ENCODE data around the gene SRSF2.
"Not testable (repeated sequence)": the region's sequence is repeated elsewhere in the genome, so short reads cannot be mapped to it uniquely, and the experiment has no call there.

The SRSF2 gene

DNA sequence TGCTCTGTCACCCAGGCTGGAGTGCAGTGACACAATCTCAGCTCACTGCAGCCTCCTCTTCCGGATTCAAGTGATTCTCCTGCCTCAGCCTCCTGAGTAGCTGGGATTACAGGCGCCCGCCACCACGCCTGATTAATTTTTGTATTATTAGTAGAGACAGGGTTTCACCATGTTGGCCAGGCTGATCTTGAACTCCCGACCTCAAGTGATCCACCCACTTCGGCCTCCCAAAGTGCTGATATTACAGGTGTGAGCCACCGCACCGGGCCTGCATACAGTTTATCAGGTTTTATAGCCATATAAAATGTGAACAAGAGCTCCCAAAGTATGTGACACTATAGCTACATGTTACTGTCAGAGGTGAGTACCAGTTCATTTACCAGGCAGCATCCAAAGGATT, 14.2 kb downstream of the SRSF2 start:
- not testable (repeated sequence) for FAIRE-seq; DNase-seq (ENCODE audit: extremely low spot score, insufficient read length, low read depth)

DNA sequence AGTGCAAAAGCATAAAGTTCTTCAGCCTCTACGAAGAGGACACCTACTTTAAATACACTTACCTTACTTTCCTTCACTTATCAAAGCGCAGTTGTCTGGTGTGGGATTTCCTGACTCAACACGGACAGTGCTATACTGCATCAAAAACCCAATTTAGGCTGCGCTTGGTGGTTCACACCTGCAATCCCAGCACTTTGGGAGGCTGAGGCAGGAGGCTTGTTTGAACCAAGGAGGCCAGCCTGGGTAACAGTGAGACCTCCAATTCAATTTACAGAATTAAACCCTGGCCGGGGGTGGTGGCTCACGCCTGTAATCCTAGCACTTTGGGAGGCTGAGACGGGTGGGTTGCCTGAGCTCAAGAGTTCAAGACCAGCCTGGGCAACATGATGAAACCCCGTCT, 14.9 kb downstream of the SRSF2 start:
- FAIRE-seq (no peak), DNase-seq (ENCODE audit: extremely low spot score, insufficient read length, low read depth) (no peak)

DNA sequence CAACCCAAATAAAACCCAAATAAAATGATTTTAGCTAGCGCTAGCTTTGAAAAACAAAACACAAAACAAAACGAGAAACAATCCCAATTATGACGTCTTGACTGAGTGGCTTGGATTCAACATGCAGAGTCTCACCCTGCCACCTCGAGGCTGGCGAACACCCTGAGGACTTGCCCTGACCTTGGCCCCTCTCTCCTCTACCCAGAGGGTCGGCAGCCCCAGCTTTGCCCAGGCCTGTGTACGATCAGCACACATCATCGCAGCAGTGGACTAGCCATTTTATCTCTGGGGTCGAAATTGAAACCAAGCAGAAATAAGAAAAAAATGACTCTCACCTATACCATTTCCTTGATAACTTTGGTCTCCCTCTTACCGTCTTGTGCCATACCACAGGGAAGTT, 15.7 kb downstream of the SRSF2 start:
- DNase-seq (ENCODE audit: extremely low spot score, insufficient read length, low read depth) (no peak), FAIRE-seq (no peak)

DNA sequence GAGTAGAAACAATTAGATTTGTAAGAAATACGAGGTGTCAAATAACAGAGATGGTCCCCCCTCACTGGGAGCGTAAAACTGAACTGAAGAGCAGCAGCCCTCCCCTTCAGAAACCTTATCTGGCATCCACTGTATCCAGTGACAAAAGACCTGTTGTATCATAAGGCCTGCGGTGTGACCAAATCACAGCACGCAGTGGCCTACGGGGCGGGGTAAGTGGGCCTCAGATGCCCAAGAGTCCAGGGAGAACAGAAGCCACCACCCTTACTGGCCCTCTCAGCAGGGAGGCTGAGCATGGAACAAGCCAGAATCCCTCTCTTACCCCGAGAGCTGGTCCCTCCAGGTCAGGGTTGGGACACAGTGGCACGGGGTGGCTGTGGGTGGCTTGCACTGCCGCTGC, 16.2 kb downstream of the SRSF2 start:
- FAIRE-seq (no peak), DNase-seq (ENCODE audit: extremely low spot score, insufficient read length, low read depth) (no peak)

DNA sequence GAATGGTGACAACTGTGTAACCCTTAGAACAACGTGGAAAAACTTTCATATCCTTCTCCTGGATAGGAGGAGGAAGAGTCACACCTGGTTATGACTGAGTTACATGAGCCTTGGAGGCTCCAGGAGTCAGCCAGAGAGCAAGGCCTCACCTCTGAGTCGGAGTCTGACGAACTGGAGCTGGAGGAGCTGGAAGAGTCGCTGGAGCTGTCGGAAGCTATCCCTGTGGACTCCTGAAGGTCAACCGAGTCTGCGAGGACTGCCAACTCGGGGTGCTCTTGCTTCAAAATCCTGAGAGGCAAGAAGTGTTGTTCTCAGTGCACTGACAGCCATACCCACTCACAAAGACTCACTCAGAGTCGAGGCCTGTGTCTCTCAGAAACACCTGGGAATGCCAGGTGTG, 16.9 kb downstream of the SRSF2 start:
- FAIRE-seq: no peak

DNA sequence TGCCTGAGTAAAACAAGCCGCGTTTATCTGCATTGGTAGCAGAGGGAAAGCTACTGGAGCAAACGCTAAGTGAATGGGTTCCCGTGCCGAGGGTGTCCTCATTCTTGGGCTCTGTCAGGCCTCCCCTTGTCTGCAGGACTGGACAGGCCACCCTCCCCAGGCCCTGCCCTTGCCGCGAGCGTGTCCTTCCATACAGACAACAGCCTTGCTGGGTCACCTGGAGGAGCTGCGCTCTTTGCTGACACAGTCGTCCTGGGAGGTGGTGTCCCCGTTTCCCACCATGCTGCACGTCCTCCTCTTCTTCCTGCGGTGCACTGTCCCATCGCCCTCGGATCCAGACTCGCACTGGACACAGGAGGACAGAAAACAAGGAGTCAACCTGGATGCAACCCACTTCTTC, 18.6 kb downstream of the SRSF2 start:
- no peak for DNase-seq (ENCODE audit: extremely low spot score, insufficient read length, low read depth)
- FAIRE-seq: no peak

More for the DNA sequence above, 16.9 kb downstream of the SRSF2 start:
- DNase-seq (ENCODE audit: extremely low spot score, insufficient read length, low read depth): no peak

DNA sequence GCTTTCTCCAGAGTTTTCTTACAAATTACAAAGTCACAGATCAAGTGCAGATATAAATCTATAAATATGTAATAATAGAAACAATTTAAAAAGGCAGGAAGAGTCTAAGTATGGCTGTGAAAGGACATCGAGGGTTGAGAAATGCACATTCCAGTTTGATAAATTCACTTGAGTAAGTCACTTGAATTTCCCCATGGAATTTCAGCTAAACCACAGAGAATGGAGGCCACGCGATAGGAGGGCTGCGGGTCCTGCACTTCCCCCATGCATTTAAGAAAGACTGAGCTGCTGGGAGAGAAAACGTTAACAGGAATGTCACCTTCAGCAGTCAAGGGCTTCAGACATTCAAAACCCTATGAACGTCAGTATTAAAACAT, 20.3 kb downstream of the SRSF2 start:
- DNase-seq (ENCODE audit: extremely low spot score, insufficient read length, low read depth): no peak
- FAIRE-seq: no peak

DNA sequence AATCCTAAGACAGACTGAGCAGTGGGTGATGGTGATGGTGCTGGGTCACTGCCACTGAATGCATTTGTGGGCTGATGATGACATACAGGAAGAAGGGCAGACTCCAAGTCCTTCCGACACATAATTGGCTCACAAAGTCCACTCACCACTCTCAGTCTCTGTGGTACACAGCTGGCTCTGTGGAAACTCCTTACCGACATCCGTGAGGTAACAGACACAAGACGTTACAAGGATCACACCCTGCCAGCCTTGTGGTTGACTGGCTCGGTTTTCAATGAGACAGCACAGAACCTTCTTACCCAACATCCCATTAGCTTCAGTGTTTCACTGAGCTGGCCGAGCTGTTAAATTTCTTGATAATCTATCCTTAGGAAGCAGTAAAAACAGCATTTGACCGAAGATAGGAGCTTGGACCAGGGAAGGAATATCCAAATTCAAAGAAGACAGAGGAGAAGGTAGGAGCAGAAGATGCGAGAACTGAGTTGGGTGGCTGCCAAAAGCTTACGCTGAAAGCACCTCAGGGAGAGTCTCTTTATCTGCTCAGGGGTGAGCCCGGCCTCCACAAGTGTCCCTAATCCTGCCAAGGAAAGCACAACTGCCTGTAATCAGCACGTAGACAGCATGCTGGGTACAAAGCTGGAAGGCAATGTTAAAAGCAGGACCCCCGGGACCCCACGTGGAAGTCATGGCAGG, 20.8 kb downstream of the SRSF2 start:
- no peak for DNase-seq (ENCODE audit: extremely low spot score, insufficient read length, low read depth)
- no peak for FAIRE-seq

DNA sequence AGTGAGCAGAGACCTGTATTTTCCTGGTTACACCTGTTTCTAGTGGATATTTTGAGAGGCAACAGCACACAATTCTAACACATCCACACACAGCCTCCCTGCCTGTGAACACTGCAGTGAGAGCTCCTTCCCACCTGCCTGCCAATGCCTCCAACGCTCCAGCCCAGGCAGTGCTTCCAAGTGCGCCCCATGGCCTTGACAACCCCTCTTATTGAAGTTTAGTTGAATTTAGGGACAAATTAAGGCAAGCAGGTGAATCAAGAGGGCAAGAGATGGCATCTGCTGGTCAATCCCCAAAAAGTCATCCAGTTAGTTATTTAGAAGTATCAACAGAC, 21.7 kb downstream of the SRSF2 start:
- FAIRE-seq (no peak), DNase-seq (ENCODE audit: extremely low spot score, insufficient read length, low read depth) (no peak)

DNA sequence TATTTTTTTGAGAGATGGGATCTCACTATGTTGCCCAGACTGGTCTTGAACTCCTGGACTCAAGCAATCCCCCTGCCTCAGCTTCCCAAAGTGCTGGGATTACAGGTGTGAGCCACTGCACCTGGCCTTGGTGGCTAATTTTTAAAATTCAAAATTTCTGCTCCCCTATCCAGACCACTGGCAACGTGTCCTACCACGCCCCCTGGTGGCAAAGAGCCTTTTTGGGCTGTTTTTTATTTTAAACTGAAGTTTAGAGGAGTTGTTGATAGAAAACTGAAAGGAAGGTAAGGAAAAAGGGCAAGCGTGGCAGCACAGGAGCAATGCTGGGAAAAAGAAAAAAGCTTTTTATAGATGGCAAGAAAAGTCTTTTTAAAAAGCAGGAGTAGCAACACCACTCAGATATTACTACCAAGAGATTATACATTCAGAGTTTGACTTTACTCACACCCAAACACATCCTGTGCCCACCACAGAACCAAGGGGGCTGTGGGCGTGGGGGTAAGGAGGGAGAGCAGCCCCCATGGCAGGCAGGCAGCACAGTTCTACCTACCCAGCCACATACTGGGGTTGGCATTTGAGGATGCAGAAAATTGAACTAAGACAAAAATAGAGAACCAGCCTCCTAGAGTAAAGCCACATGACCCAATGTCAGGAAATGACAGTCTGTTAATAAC, 22.2 kb downstream of the SRSF2 start:
- DNase-seq (ENCODE audit: extremely low spot score, insufficient read length, low read depth) (no peak), FAIRE-seq (peak; percentile 69)

DNA sequence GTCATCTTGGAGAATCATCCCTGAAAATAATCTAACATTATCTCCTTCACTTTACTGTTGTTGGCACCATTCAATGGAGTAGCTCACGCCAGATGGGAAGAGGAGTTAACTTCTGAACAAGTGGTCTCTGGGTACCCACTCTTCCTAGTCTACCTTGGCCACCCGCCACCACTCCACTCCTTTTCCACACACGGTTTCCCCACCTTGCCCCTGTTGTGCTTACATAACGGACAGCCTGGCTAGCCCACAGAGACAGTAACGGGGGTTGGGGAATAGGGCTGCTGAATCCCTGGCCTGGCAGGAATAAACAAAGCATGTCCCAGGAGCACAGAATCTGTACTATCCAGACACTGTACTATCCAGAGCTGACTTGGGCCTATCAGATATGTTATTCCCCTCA, 22.8 kb downstream of the SRSF2 start:
- FAIRE-seq: no peak
- DNase-seq (ENCODE audit: extremely low spot score, insufficient read length, low read depth): no peak

DNA sequence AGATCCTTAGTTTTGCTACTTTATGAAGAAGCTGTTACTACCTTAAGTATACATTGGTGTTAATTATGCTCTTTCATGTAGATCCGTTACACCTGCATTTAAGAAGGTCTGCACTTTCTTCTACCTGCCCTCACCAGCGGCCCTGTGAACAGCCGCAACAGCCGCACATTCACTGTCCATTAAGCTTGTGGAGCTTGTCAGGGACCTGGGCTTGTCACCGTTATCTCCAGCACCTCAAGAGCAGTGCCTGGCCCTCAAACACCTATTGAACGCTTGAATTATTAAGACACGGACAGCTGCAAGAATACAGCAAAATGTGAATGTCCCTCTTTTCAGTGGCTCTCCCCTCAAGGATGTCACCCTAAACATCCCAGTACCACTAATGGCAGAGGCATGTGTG, 23.4 kb downstream of the SRSF2 start:
- FAIRE-seq (no peak), DNase-seq (ENCODE audit: extremely low spot score, insufficient read length, low read depth) (no peak)

DNA sequence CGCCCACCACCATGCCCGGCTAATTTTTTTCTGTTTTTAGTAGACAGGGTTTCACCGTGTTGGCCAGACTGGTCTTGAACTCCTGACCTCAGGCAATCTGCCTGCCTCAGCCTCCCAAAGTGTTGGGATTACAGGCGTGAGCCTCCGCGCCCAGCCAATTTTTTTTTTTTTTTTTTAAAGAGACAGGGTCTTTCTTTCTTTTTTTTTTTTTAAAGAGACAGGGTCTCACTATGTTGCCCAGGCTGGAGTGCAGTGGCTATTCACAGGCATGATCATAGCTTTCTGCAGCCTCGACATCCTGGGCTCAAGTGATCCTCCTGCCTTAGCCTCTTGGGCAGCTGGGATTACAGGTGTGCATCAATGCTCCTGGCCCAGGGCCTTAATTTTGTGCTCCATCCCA, 24.8 kb downstream of the SRSF2 start:
- DNase-seq (ENCODE audit: extremely low spot score, insufficient read length, low read depth); FAIRE-seq: not testable (repeated sequence)

DNA sequence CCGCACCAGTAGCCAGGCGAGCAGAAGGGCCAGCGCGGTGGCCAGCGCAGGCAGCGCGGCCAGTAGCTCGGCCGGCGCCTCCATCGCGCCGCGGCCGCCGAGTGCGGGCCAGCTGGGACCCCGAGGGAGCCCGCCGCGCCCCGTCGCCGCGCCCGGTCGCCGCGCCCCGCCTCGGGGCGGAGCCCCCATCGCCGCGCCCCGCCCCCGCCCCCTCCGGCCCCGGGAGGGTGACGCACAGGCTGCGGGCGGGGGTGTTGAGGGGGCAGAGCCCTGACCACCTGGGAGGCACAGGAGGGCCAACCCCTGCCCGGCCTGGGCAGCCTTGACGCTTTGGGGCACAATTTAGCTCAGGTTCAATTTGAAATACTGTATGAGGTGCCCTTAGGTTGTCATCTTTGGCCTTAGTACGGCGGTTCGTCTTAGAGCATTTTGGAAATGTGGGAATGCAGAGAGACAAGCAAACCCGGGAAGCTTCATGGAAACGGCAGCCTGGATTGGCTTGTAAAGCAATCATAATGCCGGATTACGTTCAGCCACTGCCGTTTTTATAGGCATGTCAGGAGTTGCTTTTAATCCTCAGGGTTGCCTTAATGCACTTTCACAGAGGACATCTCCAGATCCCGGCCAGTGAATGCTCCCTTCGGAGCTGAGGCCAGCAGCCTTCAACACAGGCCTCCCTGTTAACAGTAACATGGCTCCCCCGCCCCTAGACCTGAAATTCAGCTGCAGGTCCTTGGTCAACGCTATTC, 26.1 kb downstream of the SRSF2 start, which contains the start of gene MXRA7:
TSS of gene MXRA7 (minus strand) at position 103 of the 749 bp plus-strand sequence. CDS start at position 84, 19 bp downstream.
- no peak for FAIRE-seq
- peak; percentile 67 for DNase-seq (ENCODE audit: extremely low spot score, insufficient read length, low read depth)

DNA sequence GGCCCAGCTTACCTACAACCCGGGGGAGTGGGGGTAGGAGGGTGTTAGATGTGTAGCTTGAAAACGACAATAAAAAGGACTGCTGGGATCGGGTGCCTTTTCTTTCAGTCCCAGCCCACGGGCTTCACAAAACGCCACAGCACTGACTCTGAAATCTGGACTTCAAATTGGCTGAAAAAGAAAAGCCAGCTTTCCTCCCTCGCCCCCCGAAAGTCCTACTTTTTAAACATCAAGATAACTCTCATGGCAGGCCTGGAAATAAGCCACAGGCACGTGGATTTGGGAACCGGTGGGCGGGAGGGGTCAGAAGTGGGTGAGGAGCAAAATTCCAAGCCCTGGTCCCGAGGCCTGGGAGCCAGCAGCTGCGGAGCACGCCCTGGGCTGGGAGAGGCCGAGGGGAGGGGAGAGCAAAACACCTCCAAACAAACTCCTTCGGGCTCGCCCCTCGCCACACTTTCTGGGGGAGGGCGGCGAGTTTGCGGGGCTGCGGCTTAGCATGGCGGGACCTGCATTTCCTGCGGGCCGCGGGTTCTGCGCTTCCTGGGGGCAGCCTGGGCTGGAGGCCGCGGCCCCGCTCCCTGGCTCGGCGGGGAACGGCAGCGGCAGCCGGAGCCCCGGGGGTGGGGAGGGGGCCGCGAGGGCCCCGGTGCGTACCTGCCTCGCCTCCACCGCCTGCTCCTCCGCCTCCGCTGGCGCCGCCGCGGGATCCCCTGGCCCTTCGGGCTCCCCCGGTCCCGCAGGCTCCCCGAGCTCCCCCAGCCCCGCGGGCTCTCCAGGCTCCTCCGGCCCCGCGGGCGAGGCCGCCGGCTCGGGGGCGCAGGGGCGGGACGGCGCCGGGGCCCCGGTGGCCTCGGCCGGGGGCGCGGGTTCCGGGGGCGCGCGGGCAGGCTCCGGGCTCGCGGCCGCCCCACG, 26.9 kb downstream of the SRSF2 start:
- DNase-seq (ENCODE audit: extremely low spot score, insufficient read length, low read depth); FAIRE-seq: not testable (repeated sequence)

DNA sequence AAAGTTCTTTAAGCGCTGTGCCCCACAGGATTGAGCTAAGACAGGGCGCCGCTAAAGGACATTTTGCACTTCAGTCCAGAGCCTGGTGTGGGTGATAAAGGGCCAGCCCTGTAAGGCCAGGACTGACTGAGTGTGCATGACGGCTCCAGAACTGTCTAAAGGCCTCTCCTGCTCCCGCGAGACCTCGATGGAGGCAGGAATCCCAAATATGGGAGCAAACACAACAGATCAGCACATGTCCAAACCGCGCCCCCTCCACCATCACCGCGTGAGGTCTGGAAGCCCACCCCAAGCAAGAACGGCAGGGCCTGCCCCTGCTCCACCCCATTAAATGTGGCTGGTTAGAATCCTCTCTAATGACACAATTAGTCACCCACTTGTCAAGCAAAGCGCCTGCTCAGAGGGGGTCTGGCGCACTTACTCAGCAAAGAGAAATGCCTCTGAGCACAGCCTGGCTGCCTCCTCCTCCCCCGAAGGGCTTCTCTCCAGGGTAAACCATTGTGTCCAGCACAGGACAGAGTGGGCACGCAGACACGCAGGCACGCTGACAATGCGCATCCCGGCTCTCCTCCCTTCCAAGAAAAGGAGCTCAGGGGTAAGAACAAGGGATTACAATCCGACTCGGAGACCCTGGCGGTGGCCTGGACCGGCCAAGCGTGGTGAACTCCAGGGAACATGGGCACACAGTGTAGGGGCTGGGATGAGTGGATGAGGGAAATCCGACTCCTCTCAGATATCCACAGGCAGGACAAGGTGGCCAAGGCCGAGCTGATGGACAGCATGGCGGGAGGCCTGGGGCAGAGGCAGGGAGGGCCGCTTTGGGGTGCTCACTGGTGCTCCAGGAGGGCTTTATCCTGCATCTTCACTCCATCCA, 27.8 kb downstream of the SRSF2 start:
- DNase-seq (ENCODE audit: extremely low spot score, insufficient read length, low read depth): no peak
- FAIRE-seq: no peak

DNA sequence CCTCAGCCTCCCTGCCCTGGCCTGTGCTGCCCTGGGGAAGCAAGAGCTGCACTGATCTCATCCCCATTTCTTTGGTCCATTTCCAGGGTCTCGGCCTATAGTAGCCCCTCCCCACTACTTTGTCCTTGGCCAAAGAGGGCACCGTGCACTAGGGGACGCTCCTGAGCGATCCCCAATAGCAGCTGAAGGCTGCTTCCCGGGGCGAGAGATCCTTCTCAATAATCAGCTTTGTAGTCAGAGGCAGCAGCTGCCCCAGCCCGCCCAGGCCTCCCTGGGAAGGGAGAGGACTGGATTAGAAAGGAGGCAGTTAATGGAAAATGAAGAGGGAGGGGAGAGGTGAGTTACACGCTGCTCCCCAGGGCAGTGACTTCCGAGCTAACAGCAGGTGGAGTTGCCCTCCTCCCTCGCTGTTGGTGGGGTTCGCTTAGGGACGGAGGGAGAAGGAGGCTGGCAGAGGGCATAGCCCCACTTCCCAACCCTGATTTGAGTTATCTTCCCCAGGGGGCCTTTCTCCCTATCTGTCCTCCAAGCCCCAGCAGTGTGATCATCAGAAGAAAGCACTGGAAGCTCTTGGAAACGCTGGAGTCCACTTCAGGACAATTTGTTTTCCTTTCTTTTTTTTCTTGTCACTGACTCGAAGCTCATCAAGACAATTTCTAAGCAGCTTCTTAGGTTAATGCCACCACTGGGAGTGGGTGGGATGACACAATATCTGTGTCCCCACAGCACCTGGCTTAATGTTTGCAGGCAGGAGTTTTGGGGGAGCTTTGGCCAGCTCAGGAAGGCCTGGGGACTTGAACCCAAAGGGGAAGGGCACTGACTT, 28.9 kb downstream of the SRSF2 start:
- no peak for DNase-seq (ENCODE audit: extremely low spot score, insufficient read length, low read depth)
- no peak for FAIRE-seq

DNA sequence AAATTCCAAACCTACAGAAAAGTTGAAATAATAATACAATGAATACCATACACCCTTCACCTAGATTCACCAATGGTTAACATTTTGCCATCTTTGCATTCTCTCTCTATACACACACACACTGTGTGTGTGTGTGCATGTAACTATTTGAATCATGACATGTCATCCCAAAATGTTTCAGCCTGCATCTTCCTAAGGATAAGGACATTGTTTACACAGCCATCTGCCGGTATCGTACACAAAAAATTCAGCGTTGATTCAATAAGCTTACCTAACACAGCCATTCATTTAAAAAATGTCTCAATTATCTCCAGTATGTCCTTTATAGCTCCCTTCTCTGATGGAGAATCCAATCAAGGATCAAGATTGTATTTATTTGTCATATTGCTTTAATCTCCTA, 30.3 kb downstream of the SRSF2 start:
- no peak for DNase-seq (ENCODE audit: extremely low spot score, insufficient read length, low read depth)
- FAIRE-seq: no peak

Measured in GM18507 (cell line).